CD4-positive, alpha-beta memory T cell (primary cell): ENCODE data around the gene CDKAL1. TPM values are rescaled to one million over a fixed set of nuclear protein-coding genes. Genes with fewer than 3 reads are reported as not detected.

Source experiments
- CTCF ChIA-PET: fragments of 350-600 bp; sonication (Branson Sonifier 250); formaldehyde crosslinking; loops from one replicate; lab custom pipeline; 2021; ENCODE audit warnings: inconsistent platforms; ENCODE audit not compliant: partially characterized antibody; lab: Charles Lee
- POLR2A ChIA-PET: fragments of 350-600 bp; sonication (Branson Sonifier 250); formaldehyde crosslinking; loops from one replicate; lab custom pipeline; 2021; ENCODE audit not compliant: partially characterized antibody; lab: Charles Lee
- DNase-seq, 5 donors: peaks; one replicate each; pipeline versions ENCODE4 v3.0.0 to v3.0.0-alpha.2; 2020 to 2022; ENCODE audit warnings: mixed read lengths in 1 of 5
- H3K27ac ChIP-seq: one replicate; pipeline ENCODE4 v1.7.0; 2013; ENCODE audit warnings: low read depth, low read length
- H3K27me3 ChIP-seq: 2 replicates; pipeline ENCODE4 v1.7.0; 2013; ENCODE audit warnings: mild to moderate bottlenecking, low read length, moderate library complexity; ENCODE audit not compliant: insufficient read depth
- H3K36me3 ChIP-seq: 2 replicates; pipeline ENCODE4 v1.7.0; 2013; ENCODE audit warnings: mild to moderate bottlenecking, low read length, moderate library complexity; ENCODE audit not compliant: insufficient read depth
- H3K4me1 ChIP-seq: 2 replicates; pipeline ENCODE4 v1.7.0; 2013; ENCODE audit warnings: mild to moderate bottlenecking, low read length, moderate library complexity; ENCODE audit not compliant: insufficient read depth
- H3K4me3 ChIP-seq, 2 donors: one replicate each; pipeline ENCODE4 v1.7.0; 2013; ENCODE audit warnings: low read length in 2 of 2, mild to moderate bottlenecking in 1 of 2
- H3K9me3 ChIP-seq, 2 donors: one replicate each; pipeline ENCODE4 v1.7.0; 2013; ENCODE audit warnings: low read length in 2 of 2, control low read depth in 1 of 2; ENCODE audit not compliant: control insufficient read depth in 1 of 2
- H3K27ac Mint-ChIP-seq, 7 donors: one replicate each; pipeline ENCODE4 v1.8.0; 2020 to 2021; ENCODE audit warnings: mixed read lengths in 7 of 7, mild to moderate bottlenecking in 6 of 7, inconsistent platforms in 3 of 7, moderate library complexity in 3 of 7
- H3K27me3 Mint-ChIP-seq, 2 donors: one replicate each; pipeline ENCODE4 v1.8.0; 2020 to 2021; ENCODE audit warnings: mixed read lengths in 2 of 2
- H3K36me3 Mint-ChIP-seq, 2 donors: one replicate each; pipeline ENCODE4 v1.8.0; 2020 to 2021; ENCODE audit warnings: mixed read lengths in 2 of 2, inconsistent platforms in 1 of 2, mild to moderate bottlenecking in 1 of 2
- H3K4me1 Mint-ChIP-seq, 4 donors: one replicate each; pipeline ENCODE4 v1.8.0; 2020 to 2021; ENCODE audit warnings: mixed read lengths in 4 of 4, mild to moderate bottlenecking in 1 of 4
- H3K4me3 Mint-ChIP-seq, 8 donors: one replicate each; pipeline ENCODE4 v1.8.0; 2020 to 2021; ENCODE audit warnings: mixed read lengths in 8 of 8, mild to moderate bottlenecking in 7 of 8, moderate library complexity in 6 of 8, inconsistent platforms in 3 of 8
- H3K9me3 Mint-ChIP-seq, 8 donors: one replicate each; pipeline ENCODE4 v1.8.0; 2020 to 2021; ENCODE audit warnings: mixed read lengths in 8 of 8, mild to moderate bottlenecking in 5 of 8, inconsistent platforms in 3 of 8, moderate library complexity in 1 of 8
- intact Hi-C: fragments of 100-400 bp; cut with micrococcal nuclease; formaldehyde crosslinking; loops from one replicate; pipeline ENCODE4 v1.15.1; 2023
- polyA plus RNA-seq, 2 donors: library from polyadenylated mRNA; unstranded; fragments of 300-500 nt; fragmentation: Illumina TruSeq; gene quantifications; one replicate each; pipeline ENCODE4 v1.2.3, GENCODE V29; 2021
- total RNA-seq, 2 experiments: library from RNA; stranded (reverse); gene quantifications; one replicate each; pipeline ENCODE4 v1.2.3, GENCODE V29; 2021

Gene CDKAL1
- total and polyA plus RNA-seq, 4 experiments from 2014 or later: 22.3 to 41.8 (median 26.8) TPM

DNA sequence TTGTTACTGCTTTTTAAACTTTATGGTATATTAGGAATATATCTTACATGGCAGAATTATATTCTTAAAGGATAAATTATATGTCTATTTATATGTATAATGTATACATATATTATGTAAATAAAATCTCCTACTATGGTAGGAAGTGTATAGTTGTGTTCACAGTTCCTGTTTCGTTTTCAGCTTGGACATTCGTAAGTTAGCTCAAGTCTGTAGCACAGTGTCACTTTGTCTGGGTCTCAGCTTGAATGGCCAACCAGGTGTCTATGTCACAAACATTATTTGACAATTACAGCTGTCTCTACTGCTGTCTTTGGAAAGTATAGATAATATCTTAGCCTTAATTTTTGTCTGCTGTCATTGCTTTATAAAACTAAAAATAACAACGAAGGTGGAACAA is 303.9 kb downstream of the CDKAL1 start:
- Mint-ChIP-seq H3K36me3 (peaks cover 1 to 11% of the 10 kb centered on the region in 2 donors), H3K4me3 (no peak overlapping the region), H3K4me1 (peaks cover 26 to 46% (median 35%) of the 10 kb centered on the region in 4 donors), H3K27ac (no peak overlapping the region), H3K9me3 (no peaks in the 10 kb centered on the region), H3K27me3 (no peaks in the 10 kb centered on the region)
- CTCF ChIA-PET: no interaction called here
- intact Hi-C loops: no loop called here
- no peaks in the 10 kb centered on the region for H3K36me3 ChIP-seq
- POLR2A ChIA-PET: no interaction called here
- H3K27ac ChIP-seq: no peak overlapping the region
- no peaks in the 10 kb centered on the region for H3K9me3 ChIP-seq
- no peaks in the 10 kb centered on the region for H3K27me3 ChIP-seq
- H3K4me1 ChIP-seq: peaks cover 19% of the 10 kb centered on the region
- DNase-seq: no peak
- no peak overlapping the region for H3K4me3 ChIP-seq

DNA sequence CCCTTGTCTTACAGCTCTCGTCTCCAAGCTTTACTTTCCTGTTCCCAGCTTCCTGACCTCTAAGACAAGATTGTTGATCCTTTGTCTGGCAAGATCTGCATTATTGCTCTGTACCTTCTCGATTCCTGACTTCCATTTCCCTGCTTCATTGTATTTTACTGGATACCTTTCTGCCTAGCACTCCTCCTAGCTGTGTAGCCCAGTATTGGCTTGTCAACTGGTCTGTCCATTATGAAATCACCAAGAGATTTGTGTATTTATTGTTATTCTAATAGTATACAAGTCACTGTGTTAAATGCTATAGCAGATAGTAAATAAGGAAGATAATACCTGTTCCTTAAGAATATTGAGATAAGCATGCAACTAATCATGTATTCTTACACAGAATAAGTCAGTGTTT is 305.4 kb downstream of the CDKAL1 start:
- Mint-ChIP-seq H3K9me3 (no peaks in the 10 kb centered on the region), H3K27ac (no peak overlapping the region), H3K36me3 (peaks cover 1 to 11% of the 10 kb centered on the region in 2 donors), H3K4me3 (no peak overlapping the region), H3K4me1 (peaks cover 19 to 33% (median 24%) of the 10 kb centered on the region in 4 donors), H3K27me3 (no peaks in the 10 kb centered on the region)
- Histone ChIP-seq H3K27ac (no peak overlapping the region), H3K36me3 (no peaks in the 10 kb centered on the region), H3K4me1 (peaks cover 8% of the 10 kb centered on the region), H3K27me3 (no peaks in the 10 kb centered on the region), H3K9me3 (no peaks in the 10 kb centered on the region), H3K4me3 (no peak overlapping the region)
- DNase-seq: no peak
- CTCF ChIA-PET: interaction anchor here (1.1 kb wide), 1 partner anchor 8 kb away, joined by 3 read pairs; no protein-coding TSS in a partner anchor
- intact Hi-C loops: no loop called here
- POLR2A ChIA-PET: no interaction called here

DNA sequence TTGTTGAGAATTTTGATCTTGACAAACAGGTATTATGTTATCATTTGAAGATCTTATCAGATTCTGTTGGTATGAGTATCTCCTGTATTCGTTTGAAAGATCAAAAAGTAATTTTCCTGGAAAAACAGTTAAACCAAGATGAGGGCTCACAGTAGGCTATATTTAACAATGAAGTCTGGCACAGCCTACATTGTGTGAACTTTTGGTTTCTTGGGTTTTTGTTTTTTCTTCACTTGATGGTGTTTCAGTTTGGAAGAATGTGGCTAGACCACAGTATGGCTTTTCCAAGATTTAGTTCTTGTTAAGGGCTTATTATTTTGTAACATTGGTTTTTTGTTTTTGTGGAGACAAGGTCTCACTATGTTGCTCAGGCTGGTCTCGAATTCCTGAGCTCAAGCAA is 306.4 kb downstream of the CDKAL1 start:
- Mint-ChIP-seq H3K9me3 (no peaks in the 10 kb centered on the region), H3K27ac (no peak overlapping the region), H3K27me3 (no peaks in the 10 kb centered on the region), H3K4me3 (no peak overlapping the region), H3K4me1 (peaks cover 17 to 31% (median 22%) of the 10 kb centered on the region in 4 donors), H3K36me3 (peaks cover 1 to 9% of the 10 kb centered on the region in 2 donors)
- H3K4me1 ChIP-seq: peaks cover 8% of the 10 kb centered on the region
- H3K27me3 ChIP-seq: no peaks in the 10 kb centered on the region
- ChIA-PET POLR2A (no interaction called here), CTCF (no interaction called here)
- no peak overlapping the region for H3K4me3 ChIP-seq
- no peaks in the 10 kb centered on the region for H3K36me3 ChIP-seq
- H3K9me3 ChIP-seq: no peaks in the 10 kb centered on the region
- H3K27ac ChIP-seq: no peak overlapping the region
- intact Hi-C loops: no loop called here
- DNase-seq: no peak

DNA sequence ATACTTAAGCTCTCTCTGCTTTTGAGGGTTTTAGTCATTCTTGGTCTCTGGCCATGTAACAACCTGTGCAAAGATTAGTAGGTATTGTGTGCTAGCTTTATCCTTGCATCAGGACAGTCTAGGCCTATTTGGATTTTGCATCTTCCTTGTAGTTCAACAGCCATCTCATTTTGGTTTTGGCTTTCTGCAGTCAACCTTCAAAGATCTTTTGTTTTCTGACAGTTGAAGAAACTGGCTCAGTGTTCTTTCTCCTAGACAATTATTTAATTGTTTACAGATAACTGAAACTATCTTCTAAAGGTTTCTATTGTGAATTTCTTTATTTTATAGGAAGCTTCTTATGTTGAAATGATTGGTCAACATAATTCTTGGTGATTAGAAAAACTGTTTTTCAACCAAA is 307.5 kb downstream of the CDKAL1 start:
- Mint-ChIP-seq H3K27ac (no peak overlapping the region), H3K4me1 (peaks cover 10 to 19% (median 15%) of the 10 kb centered on the region in 4 donors), H3K36me3 (peaks cover 6 to 12% of the 10 kb centered on the region in 2 donors), H3K9me3 (no peaks in the 10 kb centered on the region), H3K27me3 (no peaks in the 10 kb centered on the region), H3K4me3 (no peak overlapping the region)
- no peaks in the 10 kb centered on the region for H3K36me3 ChIP-seq
- DNase-seq: no peak
- no peak overlapping the region for H3K27ac ChIP-seq
- peaks cover 3% of the 10 kb centered on the region for H3K4me1 ChIP-seq
- intact Hi-C loops: no loop called here
- ChIA-PET POLR2A (no interaction called here), CTCF (no interaction called here)
- H3K4me3 ChIP-seq: no peak overlapping the region
- H3K27me3 ChIP-seq: no peaks in the 10 kb centered on the region
- H3K9me3 ChIP-seq: no peaks in the 10 kb centered on the region

DNA sequence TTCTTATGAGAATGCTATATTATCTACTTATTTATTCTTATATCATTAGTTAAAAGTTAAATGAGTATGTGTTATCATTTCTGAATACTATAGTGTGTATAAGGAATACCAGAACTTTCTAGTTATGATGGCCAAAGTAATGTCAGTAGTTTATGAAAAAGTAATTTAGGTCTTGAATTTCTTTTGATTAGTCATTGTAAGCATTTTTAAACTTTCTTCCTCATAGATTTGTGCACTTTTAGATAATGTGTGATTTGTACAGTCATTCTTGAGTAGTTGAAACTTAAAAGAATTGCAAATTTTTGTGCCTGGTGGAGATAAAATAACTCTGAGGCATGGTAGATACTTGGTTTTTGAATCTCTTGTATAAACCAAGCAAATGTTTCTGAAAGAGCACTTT is 311.3 kb downstream of the CDKAL1 start:
- Histone ChIP-seq H3K9me3 (no peaks in the 10 kb centered on the region), H3K36me3 (no peaks in the 10 kb centered on the region), H3K4me1 (no peaks in the 10 kb centered on the region), H3K27ac (no peak overlapping the region), H3K4me3 (no peak overlapping the region), H3K27me3 (no peaks in the 10 kb centered on the region)
- POLR2A ChIA-PET: no interaction called here
- H3K27ac Mint-ChIP-seq: no peak overlapping the region
- H3K9me3 Mint-ChIP-seq: no peaks in the 10 kb centered on the region
- CTCF ChIA-PET: no interaction called here
- peaks cover 16 to 22% of the 10 kb centered on the region in 2 donors for H3K36me3 Mint-ChIP-seq
- no peak for DNase-seq
- no peaks in the 10 kb centered on the region for H3K27me3 Mint-ChIP-seq
- intact Hi-C loops: no loop called here
- H3K4me1 Mint-ChIP-seq: peaks cover 0 to 5% (median 2%) of the 10 kb centered on the region in 4 donors
- no peak overlapping the region for H3K4me3 Mint-ChIP-seq

DNA sequence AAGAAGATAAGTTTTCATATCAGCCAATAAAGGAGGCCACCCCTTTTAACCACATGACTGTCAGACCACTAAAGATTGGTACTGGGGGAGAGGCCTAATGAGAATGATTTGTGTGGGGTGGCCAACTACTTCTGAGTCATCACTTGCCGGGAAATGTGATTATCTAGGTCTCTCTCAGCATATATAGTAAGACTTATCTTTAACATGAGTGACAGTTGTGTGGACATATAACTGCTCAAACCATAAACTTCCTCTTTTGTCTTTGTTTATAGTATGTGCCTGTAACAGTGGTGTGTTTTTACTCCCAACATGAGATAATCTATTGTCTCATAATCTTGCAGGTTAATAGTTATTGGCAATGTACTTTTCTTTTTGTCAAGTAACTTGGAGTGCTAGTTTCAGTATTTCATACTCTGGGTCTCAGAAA is 312.4 kb downstream of the CDKAL1 start:
- Histone ChIP-seq H3K4me1 (no peaks in the 10 kb centered on the region), H3K9me3 (no peaks in the 10 kb centered on the region), H3K27me3 (no peaks in the 10 kb centered on the region), H3K27ac (no peak overlapping the region), H3K4me3 (no peak overlapping the region), H3K36me3 (no peaks in the 10 kb centered on the region)
- H3K27me3 Mint-ChIP-seq: no peaks in the 10 kb centered on the region
- no peak for DNase-seq
- H3K27ac Mint-ChIP-seq: no peak overlapping the region
- H3K4me1 Mint-ChIP-seq: peaks cover 0 to 3% (median 2%) of the 10 kb centered on the region in 4 donors
- ChIA-PET POLR2A (no interaction called here), CTCF (no interaction called here)
- no peak overlapping the region for H3K4me3 Mint-ChIP-seq
- H3K36me3 Mint-ChIP-seq: peaks cover 20 to 28% of the 10 kb centered on the region in 2 donors
- intact Hi-C loops: no loop called here
- H3K9me3 Mint-ChIP-seq: no peaks in the 10 kb centered on the region

DNA sequence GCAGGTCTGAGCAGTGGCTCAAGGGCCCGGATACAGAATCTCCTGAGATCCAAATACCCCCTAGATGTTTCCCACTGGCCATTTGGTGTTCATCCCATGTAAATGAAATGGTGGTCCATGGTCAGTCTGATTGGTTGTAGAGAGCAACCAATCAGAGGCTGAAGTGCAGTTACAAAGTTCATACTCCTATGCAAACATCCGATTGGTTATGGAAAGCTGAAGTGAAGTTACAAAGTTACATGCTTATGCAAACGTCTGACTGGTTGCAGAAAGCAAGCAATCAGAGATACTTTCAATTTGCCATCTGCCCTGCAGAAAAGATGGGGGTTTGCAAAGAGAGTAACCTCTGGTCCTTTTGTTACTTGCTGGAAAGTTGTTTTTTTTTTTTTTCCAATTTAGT is 313.6 kb downstream of the CDKAL1 start:
- Histone ChIP-seq H3K27ac (no peak overlapping the region), H3K36me3 (no peaks in the 10 kb centered on the region), H3K4me1 (no peaks in the 10 kb centered on the region), H3K4me3 (no peak overlapping the region), H3K27me3 (no peaks in the 10 kb centered on the region), H3K9me3 (no peaks in the 10 kb centered on the region)
- Mint-ChIP-seq H3K36me3 (peaks cover 20 to 30% of the 10 kb centered on the region in 2 donors), H3K27me3 (no peaks in the 10 kb centered on the region), H3K4me3 (no peak overlapping the region), H3K27ac (no peak overlapping the region), H3K9me3 (no peaks in the 10 kb centered on the region), H3K4me1 (peaks cover 0 to 2% (median 0%) of the 10 kb centered on the region in 4 donors)
- ChIA-PET CTCF (no interaction called here), POLR2A (no interaction called here)
- intact Hi-C loops: no loop called here
- DNase-seq: no peak
